ENCODE results near the gene DLG2.

Gene DLG2

DNA sequence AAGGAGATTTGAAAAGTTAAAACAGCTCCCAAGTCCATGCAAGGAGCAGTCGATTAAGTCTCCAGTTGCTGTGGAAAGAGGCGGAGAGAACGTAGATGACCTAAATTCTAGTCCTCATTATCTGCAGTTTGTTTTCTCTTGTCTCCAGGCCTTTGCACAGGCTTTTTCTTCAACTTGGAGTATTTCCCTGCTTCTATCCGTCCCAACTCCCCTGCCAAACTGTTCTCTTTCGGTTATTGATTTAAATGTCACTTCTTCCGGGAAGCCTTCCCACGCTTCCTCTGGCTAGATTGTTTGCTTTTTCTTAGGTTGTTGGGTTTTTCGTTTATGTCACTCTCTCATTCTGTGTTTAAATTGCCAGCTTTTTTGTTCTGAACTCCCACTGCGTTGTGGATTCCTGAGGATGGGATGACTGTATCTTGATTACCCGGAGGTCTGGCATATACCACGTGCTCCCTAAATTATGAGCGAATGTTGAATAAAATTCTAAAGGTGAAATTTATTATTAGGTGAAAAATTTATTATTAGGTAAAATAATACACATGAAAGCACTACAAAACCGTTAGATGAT, 1.7 kb upstream of the DLG2 start:
- H3K4me1 ChIP-seq (ENCODE audit: low read length), result peaks cover 21% of the 10 kb centered on the region
- peaks cover 15% of the 10 kb centered on the region for H3K36me3 ChIP-seq (replicated peaks; ENCODE audit: low read depth, low read length)
- H3K27ac ChIP-seq (ENCODE audit: low read length), result peak overlapping the region; percentile 15
- peak overlapping the region; percentile 77 for H3K9ac ChIP-seq (ENCODE audit: low read length)
- H3K4me2 ChIP-seq (ENCODE audit: low read length), result peak overlapping the region; percentile 83
- H3K79me2 ChIP-seq (ENCODE audit: low read length), result peaks cover 38% of the 10 kb centered on the region
- peak overlapping the region; percentile 85 for H2AFZ ChIP-seq (ENCODE audit: low read depth, low read length)
- no peak for TF ChIP-seq EZH2phosphoT487 (IDR thresholded peaks at IDR 0.05; ENCODE audit: low read depth)
- TF ChIP-seq, protein P1, sequence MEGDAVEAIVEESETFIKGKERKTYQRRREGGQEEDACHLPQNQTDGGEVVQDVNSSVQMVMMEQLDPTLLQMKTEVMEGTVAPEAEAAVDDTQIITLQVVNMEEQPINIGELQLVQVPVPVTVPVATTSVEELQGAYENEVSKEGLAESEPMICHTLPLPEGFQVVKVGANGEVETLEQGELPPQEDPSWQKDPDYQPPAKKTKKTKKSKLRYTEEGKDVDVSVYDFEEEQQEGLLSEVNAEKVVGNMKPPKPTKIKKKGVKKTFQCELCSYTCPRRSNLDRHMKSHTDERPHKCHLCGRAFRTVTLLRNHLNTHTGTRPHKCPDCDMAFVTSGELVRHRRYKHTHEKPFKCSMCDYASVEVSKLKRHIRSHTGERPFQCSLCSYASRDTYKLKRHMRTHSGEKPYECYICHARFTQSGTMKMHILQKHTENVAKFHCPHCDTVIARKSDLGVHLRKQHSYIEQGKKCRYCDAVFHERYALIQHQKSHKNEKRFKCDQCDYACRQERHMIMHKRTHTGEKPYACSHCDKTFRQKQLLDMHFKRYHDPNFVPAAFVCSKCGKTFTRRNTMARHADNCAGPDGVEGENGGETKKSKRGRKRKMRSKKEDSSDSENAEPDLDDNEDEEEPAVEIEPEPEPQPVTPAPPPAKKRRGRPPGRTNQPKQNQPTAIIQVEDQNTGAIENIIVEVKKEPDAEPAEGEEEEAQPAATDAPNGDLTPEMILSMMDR (IDR thresholded peaks at IDR 0.05; ENCODE audit: low read depth, low read length), result no peak
- H3K4me3 ChIP-seq (ENCODE audit: low read length), result peak overlapping the region; percentile 87
- H3K9me3 ChIP-seq (ENCODE audit: insufficient read depth, low read length), result no peaks in the 10 kb centered on the region
- no peaks in the 10 kb centered on the region for H4K20me1 ChIP-seq (ENCODE audit: insufficient read depth, low read length)
- H3K27me3 ChIP-seq (ENCODE audit: low read depth, low read length), result no peaks in the 10 kb centered on the region

DNA sequence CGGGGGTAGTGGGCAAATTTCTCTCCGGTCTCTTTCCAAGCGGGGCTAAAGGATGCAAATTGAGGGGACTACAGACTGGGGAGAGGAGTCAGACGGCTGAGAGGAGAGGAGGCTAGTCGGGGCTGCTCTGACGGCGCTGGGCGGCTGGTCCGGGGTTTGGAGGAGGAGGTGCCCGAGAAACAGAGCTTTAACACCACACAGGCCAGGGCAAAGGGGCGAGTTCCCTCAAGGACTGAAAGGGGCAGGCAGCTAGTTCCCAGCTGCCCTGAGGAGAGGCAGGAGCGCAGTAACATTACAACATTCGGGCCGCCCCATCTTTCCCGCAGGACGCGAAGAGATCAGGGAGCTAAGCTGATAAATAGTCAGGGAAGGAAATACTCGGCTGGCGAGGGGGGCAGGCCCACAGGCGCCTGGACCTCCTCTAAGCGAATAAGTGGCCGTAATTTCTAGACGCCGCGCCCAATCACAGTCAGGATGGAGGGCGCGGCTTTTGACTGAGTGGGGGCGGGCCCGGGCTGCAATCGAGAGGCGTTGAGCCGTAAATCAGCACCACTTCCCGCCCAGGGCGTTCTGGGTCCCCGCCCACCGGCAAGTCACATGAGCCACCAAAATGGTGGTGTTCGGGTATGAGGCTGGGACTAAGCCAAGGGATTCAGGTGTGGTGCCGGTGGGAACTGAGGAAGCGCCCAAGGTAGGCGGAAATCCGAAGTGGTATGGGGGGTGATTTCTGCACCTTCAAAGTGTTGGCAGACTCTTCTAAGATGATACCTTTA, 1.0 kb upstream of the DLG2 start, which contains the start of gene TMEM126B:
Gene TMEM126B (plus strand): TSS at position 596 of the 773 bp plus-strand sequence. CDS start 15 bp downstream, at position 611.
- Histone ChIP-seq H3K79me2 (ENCODE audit: low read length) (peaks cover 38% of the 10 kb centered on the region), H3K4me3 (ENCODE audit: low read length) (peak within 1 kb of the TSS; percentile 87), H2AFZ (ENCODE audit: low read depth, low read length) (peak within 1 kb of the TSS; percentile 97), H3K4me2 (ENCODE audit: low read length) (peak within 1 kb of the TSS; percentile 98), H3K27ac (ENCODE audit: low read length) (peak within 1 kb of the TSS; percentile 57), H3K36me3 (replicated peaks; ENCODE audit: low read depth, low read length) (peaks cover 15% of the 10 kb centered on the region), H3K9ac (ENCODE audit: low read length) (peak within 1 kb of the TSS; percentile 86), H3K4me1 (ENCODE audit: low read length) (peaks cover 21% of the 10 kb centered on the region), H3K9me3 (ENCODE audit: insufficient read depth, low read length) (no peaks in the 10 kb centered on the region), H3K27me3 (ENCODE audit: low read depth, low read length) (no peaks in the 10 kb centered on the region), H4K20me1 (ENCODE audit: insufficient read depth, low read length) (no peaks in the 10 kb centered on the region)
- TF ChIP-seq, protein P1 (IDR thresholded peaks at IDR 0.05; ENCODE audit: low read depth, low read length), result no peak
- TF ChIP-seq EZH2phosphoT487 (IDR thresholded peaks at IDR 0.05; ENCODE audit: low read depth), result no peak

DNA sequence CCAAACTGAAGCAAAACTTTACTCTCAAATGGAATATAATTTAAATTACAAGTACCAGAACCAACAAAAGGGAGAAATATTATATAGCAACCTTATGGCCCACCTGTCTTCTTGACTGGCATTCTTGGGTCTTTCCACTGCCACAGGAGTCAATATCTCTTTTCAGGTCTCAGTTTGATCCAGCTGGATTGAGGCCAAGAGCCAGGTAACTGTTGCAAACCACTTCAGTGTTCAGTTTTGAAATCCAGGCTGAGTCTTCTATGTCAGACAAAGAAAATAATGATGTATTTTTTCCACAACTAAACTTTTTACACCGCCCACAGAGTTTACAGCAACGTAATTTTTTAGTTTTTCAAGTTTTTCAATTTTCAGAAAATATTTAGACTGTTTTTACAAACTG, 648 bp downstream of the DLG2 start:
- no peaks in the 10 kb centered on the region for H3K27me3 ChIP-seq (ENCODE audit: low read depth, low read length)
- TF ChIP-seq EZH2phosphoT487 (IDR thresholded peaks at IDR 0.05; ENCODE audit: low read depth), result no peak
- TF ChIP-seq, protein P1 (IDR thresholded peaks at IDR 0.05; ENCODE audit: low read depth, low read length), result no peak
- H3K9ac ChIP-seq (ENCODE audit: low read length), result peak overlapping the region; percentile 86; the same call in 1 of the 2 replicates
- peaks cover 31% of the 10 kb centered on the region for H3K79me2 ChIP-seq (ENCODE audit: low read length)
- peak overlapping the region; percentile 98 for H3K4me2 ChIP-seq (ENCODE audit: low read length)
- peaks cover 21% of the 10 kb centered on the region for H3K4me1 ChIP-seq (ENCODE audit: low read length)
- H4K20me1 ChIP-seq (ENCODE audit: insufficient read depth, low read length), result no peaks in the 10 kb centered on the region
- H3K4me3 ChIP-seq (ENCODE audit: low read length), result peak overlapping the region; percentile 87
- no peaks in the 10 kb centered on the region for H3K9me3 ChIP-seq (ENCODE audit: insufficient read depth, low read length)
- H3K36me3 ChIP-seq (replicated peaks; ENCODE audit: low read depth, low read length), result peaks cover 7% of the 10 kb centered on the region
- H2AFZ ChIP-seq (ENCODE audit: low read depth, low read length), result peak overlapping the region; percentile 97; the same call in 1 of the 2 replicates
- H3K27ac ChIP-seq (ENCODE audit: low read length), result no peak overlapping the region

DNA sequence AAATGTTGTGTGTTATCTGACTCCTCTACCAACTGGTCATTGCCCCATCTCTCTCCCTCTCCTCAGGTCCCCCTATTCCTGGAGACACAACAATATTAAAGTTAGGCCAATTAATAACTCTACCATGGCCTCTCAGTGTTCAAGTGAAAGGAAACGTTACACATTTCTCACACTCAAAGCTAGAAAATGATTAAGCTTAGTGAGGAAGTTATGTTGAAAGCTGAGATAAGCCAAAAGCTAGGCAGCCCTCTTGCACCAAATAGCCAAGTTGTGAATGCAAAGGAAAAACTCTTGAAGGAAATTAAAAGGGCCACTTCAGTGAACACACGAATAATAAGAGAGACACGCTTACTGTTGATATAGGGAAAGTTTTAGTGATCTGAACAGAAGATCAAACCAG, 6.9 kb downstream of the DLG2 start:
- H4K20me1 ChIP-seq (ENCODE audit: insufficient read depth, low read length), result no peaks in the 10 kb centered on the region
- H3K4me1 ChIP-seq (ENCODE audit: low read length), result peaks cover 4% of the 10 kb centered on the region; the same call in 1 of the 2 replicates
- no peaks in the 10 kb centered on the region for H3K36me3 ChIP-seq (replicated peaks; ENCODE audit: low read depth, low read length)
- H3K4me2 ChIP-seq (ENCODE audit: low read length), result no peak overlapping the region
- H3K27ac ChIP-seq (ENCODE audit: low read length), result no peak overlapping the region
- H3K27me3 ChIP-seq (ENCODE audit: low read depth, low read length), result no peaks in the 10 kb centered on the region
- H3K79me2 ChIP-seq (ENCODE audit: low read length), result no peaks in the 10 kb centered on the region
- TF ChIP-seq, protein P1 (IDR thresholded peaks at IDR 0.05; ENCODE audit: low read depth, low read length), result no peak
- no peak for TF ChIP-seq EZH2phosphoT487 (IDR thresholded peaks at IDR 0.05; ENCODE audit: low read depth)
- H3K9me3 ChIP-seq (ENCODE audit: insufficient read depth, low read length), result no peaks in the 10 kb centered on the region
- no peak overlapping the region for H2AFZ ChIP-seq (ENCODE audit: low read depth, low read length)
- H3K4me3 ChIP-seq (ENCODE audit: low read length), result no peak overlapping the region
- H3K9ac ChIP-seq (ENCODE audit: low read length), result no peak overlapping the region
